Measurements from ENCODE around the gene APOBEC3B.
"Not testable (repeated sequence)": the region's sequence is repeated elsewhere in the genome, so short reads cannot be mapped to it uniquely, and the experiment has no call there.

The APOBEC3B gene

GRCh38 chr22:38970551-38970950 lies 11.6 kb upstream of the APOBEC3B start:
- no peak overlapping the region for H3K27ac ChIP-seq (ENCODE audit: low read depth, low read length)
- no peak overlapping the region for H3K4me3 ChIP-seq (ENCODE audit: low read depth, low read length)
- no peak overlapping the region for H3K9ac ChIP-seq (ENCODE audit: low read depth, low read length)
- H3K9me3 ChIP-seq (ENCODE audit: control insufficient read depth, insufficient read depth, low read length) = no peaks in the 10 kb centered on the region
- no peaks in the 10 kb centered on the region for H3K36me3 ChIP-seq (ENCODE audit: control insufficient read depth, insufficient read depth, low read length)
- H3K4me1 ChIP-seq (ENCODE audit: control insufficient read depth, insufficient read depth, low read length) = no peaks in the 10 kb centered on the region
- no peaks in the 10 kb centered on the region for H3K27me3 ChIP-seq (ENCODE audit: control insufficient read depth, insufficient read depth, low read length)

- H3K9me3 ChIP-seq (ENCODE audit: control insufficient read depth, insufficient read depth, low read length) = no peaks in the 10 kb centered on the region; the same call in 1 of the 2 replicates
- no peaks in the 10 kb centered on the region for H3K27me3 ChIP-seq (ENCODE audit: control insufficient read depth, insufficient read depth, low read length)
- H3K9ac ChIP-seq (ENCODE audit: low read depth, low read length) = no peak overlapping the region
- H3K36me3 ChIP-seq (ENCODE audit: control insufficient read depth, insufficient read depth, low read length) = no peaks in the 10 kb centered on the region
- no peak overlapping the region for H3K27ac ChIP-seq (ENCODE audit: low read depth, low read length)
- no peak overlapping the region for H3K4me3 ChIP-seq (ENCODE audit: low read depth, low read length)
- H3K4me1 ChIP-seq (ENCODE audit: control insufficient read depth, insufficient read depth, low read length) = no peaks in the 10 kb centered on the region
Measured at GRCh38 chr22:38971202-38971601, 10.9 kb upstream of the APOBEC3B start.

GRCh38 chr22:38971791-38972190 lies 10.4 kb upstream of the APOBEC3B start:
- Histone ChIP-seq H3K9ac (ENCODE audit: low read depth, low read length) (no peak overlapping the region), H3K27ac (ENCODE audit: low read depth, low read length) (no peak overlapping the region), H3K4me3 (ENCODE audit: low read depth, low read length) (no peak overlapping the region), H3K4me1 (ENCODE audit: control insufficient read depth, insufficient read depth, low read length) (no peaks in the 10 kb centered on the region), H3K27me3 (ENCODE audit: control insufficient read depth, insufficient read depth, low read length) (no peaks in the 10 kb centered on the region), H3K36me3 (ENCODE audit: control insufficient read depth, insufficient read depth, low read length) (no peaks in the 10 kb centered on the region), H3K9me3 (ENCODE audit: control insufficient read depth, insufficient read depth, low read length) (no peaks in the 10 kb centered on the region; the same call in 1 of the 2 replicates)

- no peak overlapping the region for H3K4me3 ChIP-seq (ENCODE audit: low read depth, low read length)
- no peak overlapping the region for H3K27ac ChIP-seq (ENCODE audit: low read depth, low read length)
- H3K9me3 ChIP-seq (ENCODE audit: control insufficient read depth, insufficient read depth, low read length) = no peaks in the 10 kb centered on the region; the same call in 1 of the 2 replicates
- H3K27me3 ChIP-seq (ENCODE audit: control insufficient read depth, insufficient read depth, low read length) = no peaks in the 10 kb centered on the region
- no peak overlapping the region for H3K9ac ChIP-seq (ENCODE audit: low read depth, low read length)
- H3K36me3 ChIP-seq (ENCODE audit: control insufficient read depth, insufficient read depth, low read length) = no peaks in the 10 kb centered on the region
- no peaks in the 10 kb centered on the region for H3K4me1 ChIP-seq (ENCODE audit: control insufficient read depth, insufficient read depth, low read length)
Measured at GRCh38 chr22:38972558-38972957, 9.6 kb upstream of the APOBEC3B start.

GRCh38 chr22:38973289-38974169 lies 8.6 kb upstream of the APOBEC3B start:
- Histone ChIP-seq H3K36me3 (ENCODE audit: control insufficient read depth, insufficient read depth, low read length) (no peaks in the 10 kb centered on the region), H3K9ac (ENCODE audit: low read depth, low read length) (no peak overlapping the region)

GRCh38 chr22:38974170-38974825 lies 7.8 kb upstream of the APOBEC3B start:
- no peaks in the 10 kb centered on the region for H3K36me3 ChIP-seq (ENCODE audit: control insufficient read depth, insufficient read depth, low read length)
- H3K9me3 ChIP-seq (ENCODE audit: control insufficient read depth, insufficient read depth, low read length) = no peaks in the 10 kb centered on the region; the same call in 1 of the 2 replicates
- no peak overlapping the region for H3K9ac ChIP-seq (ENCODE audit: low read depth, low read length)
- no peaks in the 10 kb centered on the region for H3K27me3 ChIP-seq (ENCODE audit: control insufficient read depth, insufficient read depth, low read length)
- no peak overlapping the region for H3K27ac ChIP-seq (ENCODE audit: low read depth, low read length)
- no peaks in the 10 kb centered on the region for H3K4me1 ChIP-seq (ENCODE audit: control insufficient read depth, insufficient read depth, low read length)
- no peak overlapping the region for H3K4me3 ChIP-seq (ENCODE audit: low read depth, low read length)

More at GRCh38 chr22:38973289-38974169, 8.6 kb upstream of the APOBEC3B start:
- Histone ChIP-seq H3K4me1 (ENCODE audit: control insufficient read depth, insufficient read depth, low read length) (no peaks in the 10 kb centered on the region), H3K27me3 (ENCODE audit: control insufficient read depth, insufficient read depth, low read length) (no peaks in the 10 kb centered on the region), H3K9me3 (ENCODE audit: control insufficient read depth, insufficient read depth, low read length) (no peaks in the 10 kb centered on the region; the same call in 1 of the 2 replicates), H3K4me3 (ENCODE audit: low read depth, low read length) (no peak overlapping the region), H3K27ac (ENCODE audit: low read depth, low read length) (no peak overlapping the region)

- Histone ChIP-seq H3K9ac (ENCODE audit: low read depth, low read length) (no peak overlapping the region), H3K4me1 (ENCODE audit: control insufficient read depth, insufficient read depth, low read length) (no peaks in the 10 kb centered on the region), H3K9me3 (ENCODE audit: control insufficient read depth, insufficient read depth, low read length) (no peaks in the 10 kb centered on the region; the same call in 1 of the 2 replicates), H3K4me3 (ENCODE audit: low read depth, low read length) (no peak overlapping the region), H3K27me3 (ENCODE audit: control insufficient read depth, insufficient read depth, low read length) (no peaks in the 10 kb centered on the region), H3K27ac (ENCODE audit: low read depth, low read length) (no peak overlapping the region), H3K36me3 (ENCODE audit: control insufficient read depth, insufficient read depth, low read length) (no peaks in the 10 kb centered on the region)
Measured at GRCh38 chr22:38974826-38975175, 7.3 kb upstream of the APOBEC3B start.

GRCh38 chr22:38977289-38977688 lies 4.9 kb upstream of the APOBEC3B start:
- not testable (repeated sequence) for H3K36me3 ChIP-seq (ENCODE audit: control insufficient read depth, insufficient read depth, low read length); H3K4me1 ChIP-seq (ENCODE audit: control insufficient read depth, insufficient read depth, low read length); H3K27ac ChIP-seq (ENCODE audit: low read depth, low read length); H3K9ac ChIP-seq (ENCODE audit: low read depth, low read length); H3K9me3 ChIP-seq (ENCODE audit: control insufficient read depth, insufficient read depth, low read length); H3K4me3 ChIP-seq (ENCODE audit: low read depth, low read length); H3K27me3 ChIP-seq (ENCODE audit: control insufficient read depth, insufficient read depth, low read length)

GRCh38 chr22:38980587-38980986 lies 1.6 kb upstream of the APOBEC3B start:
- H3K27me3 ChIP-seq (ENCODE audit: control insufficient read depth, insufficient read depth, low read length); H3K9ac ChIP-seq (ENCODE audit: low read depth, low read length); H3K4me3 ChIP-seq (ENCODE audit: low read depth, low read length); H3K9me3 ChIP-seq (ENCODE audit: control insufficient read depth, insufficient read depth, low read length); H3K27ac ChIP-seq (ENCODE audit: low read depth, low read length); H3K4me1 ChIP-seq (ENCODE audit: control insufficient read depth, insufficient read depth, low read length); H3K36me3 ChIP-seq (ENCODE audit: control insufficient read depth, insufficient read depth, low read length): not testable (repeated sequence)

- Histone ChIP-seq H3K36me3 (ENCODE audit: control insufficient read depth, insufficient read depth, low read length) (no peaks in the 10 kb centered on the region), H3K4me3 (ENCODE audit: low read depth, low read length) (no peak overlapping the region), H3K9me3 (ENCODE audit: control insufficient read depth, insufficient read depth, low read length) (no peaks in the 10 kb centered on the region; the same call in 1 of the 2 replicates), H3K4me1 (ENCODE audit: control insufficient read depth, insufficient read depth, low read length) (no peaks in the 10 kb centered on the region), H3K9ac (ENCODE audit: low read depth, low read length) (no peak overlapping the region), H3K27me3 (ENCODE audit: control insufficient read depth, insufficient read depth, low read length) (no peaks in the 10 kb centered on the region), H3K27ac (ENCODE audit: low read depth, low read length) (no peak overlapping the region)
Measured at GRCh38 chr22:38981005-38981991, 849 bp upstream of the APOBEC3B start.
